Measurements from ENCODE around the gene SOX18. TPM values are rescaled to one million over a fixed set of nuclear protein-coding genes. Genes with fewer than 3 reads are reported as not detected.

Gene SOX18
- total and polyA plus RNA-seq, 2 of the 13 experiments (the other 11 are each of a cell fraction or from before 2014, with no cell fraction given), result 1.6 to 1.9 TPM

DNA sequence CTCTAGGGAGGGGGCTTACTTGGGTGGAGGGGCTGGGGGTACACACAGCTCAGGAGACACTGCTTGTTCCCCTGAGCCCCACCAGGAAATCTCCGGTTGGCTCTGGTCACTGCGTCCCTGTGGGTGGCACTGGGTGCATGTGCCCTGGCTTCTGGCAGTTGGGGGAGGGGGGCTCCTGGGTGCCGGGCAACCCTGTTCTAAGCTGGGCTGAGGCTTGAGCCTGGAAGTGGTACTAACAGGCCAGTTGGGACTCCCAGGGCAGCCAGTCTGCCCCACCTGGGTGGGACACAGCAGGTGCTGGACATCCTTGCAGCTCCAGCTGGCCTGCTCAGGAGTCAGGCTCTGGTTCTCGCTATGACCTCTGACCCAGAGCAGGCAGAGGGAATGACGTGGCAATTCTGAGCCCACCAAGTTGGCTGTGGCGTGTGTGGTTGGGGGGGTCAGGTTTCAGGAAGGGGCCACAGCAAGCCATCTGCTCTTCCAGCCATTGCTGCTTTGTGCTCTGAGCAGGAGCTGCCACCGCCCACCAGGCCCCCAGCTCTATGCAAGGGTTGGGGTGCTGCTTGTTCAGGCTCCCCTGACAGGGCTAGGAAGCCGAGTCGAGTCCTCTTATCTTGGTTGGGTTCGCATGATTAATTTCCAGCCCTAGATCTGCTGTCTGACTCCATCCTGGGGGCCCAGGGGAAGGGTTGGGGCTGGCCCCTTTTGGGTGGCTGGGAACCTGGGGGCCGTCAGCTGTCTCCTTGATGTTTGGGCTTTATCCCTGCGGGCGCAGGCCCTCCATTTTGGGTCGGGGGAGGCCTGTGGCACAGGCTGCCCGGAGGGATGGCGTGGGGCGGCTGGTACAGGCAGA, 12.9 kb downstream of the SOX18 start (continued):
- TF ChIP-seq, protein P1, sequence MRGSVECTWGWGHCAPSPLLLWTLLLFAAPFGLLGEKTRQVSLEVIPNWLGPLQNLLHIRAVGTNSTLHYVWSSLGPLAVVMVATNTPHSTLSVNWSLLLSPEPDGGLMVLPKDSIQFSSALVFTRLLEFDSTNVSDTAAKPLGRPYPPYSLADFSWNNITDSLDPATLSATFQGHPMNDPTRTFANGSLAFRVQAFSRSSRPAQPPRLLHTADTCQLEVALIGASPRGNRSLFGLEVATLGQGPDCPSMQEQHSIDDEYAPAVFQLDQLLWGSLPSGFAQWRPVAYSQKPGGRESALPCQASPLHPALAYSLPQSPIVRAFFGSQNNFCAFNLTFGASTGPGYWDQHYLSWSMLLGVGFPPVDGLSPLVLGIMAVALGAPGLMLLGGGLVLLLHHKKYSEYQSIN (CRISPR knock-in tag; IDR thresholded peaks at IDR 0.05; ENCODE audit: borderline replicate concordance), result no peak
- TF ChIP-seq, protein P2, sequence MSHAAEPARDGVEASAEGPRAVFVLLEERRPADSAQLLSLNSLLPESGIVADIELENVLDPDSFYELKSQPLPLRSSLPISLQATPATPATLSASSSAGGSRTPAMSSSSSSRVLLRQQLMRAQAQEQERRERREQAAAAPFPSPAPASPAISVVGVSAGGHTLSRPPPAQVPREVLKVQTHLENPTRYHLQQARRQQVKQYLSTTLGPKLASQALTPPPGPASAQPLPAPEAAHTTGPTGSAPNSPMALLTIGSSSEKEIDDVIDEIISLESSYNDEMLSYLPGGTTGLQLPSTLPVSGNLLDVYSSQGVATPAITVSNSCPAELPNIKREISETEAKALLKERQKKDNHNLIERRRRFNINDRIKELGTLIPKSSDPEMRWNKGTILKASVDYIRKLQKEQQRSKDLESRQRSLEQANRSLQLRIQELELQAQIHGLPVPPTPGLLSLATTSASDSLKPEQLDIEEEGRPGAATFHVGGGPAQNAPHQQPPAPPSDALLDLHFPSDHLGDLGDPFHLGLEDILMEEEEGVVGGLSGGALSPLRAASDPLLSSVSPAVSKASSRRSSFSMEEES (CRISPR knock-in tag; IDR thresholded peaks at IDR 0.05), result no peak
- TF ChIP-seq, protein P3, sequence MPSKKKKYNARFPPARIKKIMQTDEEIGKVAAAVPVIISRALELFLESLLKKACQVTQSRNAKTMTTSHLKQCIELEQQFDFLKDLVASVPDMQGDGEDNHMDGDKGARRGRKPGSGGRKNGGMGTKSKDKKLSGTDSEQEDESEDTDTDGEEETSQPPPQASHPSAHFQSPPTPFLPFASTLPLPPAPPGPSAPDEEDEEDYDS (CRISPR knock-in tag; IDR thresholded peaks at IDR 0.05), result 0 out of 2 replicates have a peak, but pooled peaks have one; percentile 36
- TF ChIP-seq CSRNP1 (CRISPR knock-in tag; IDR thresholded peaks at IDR 0.05), result peak; percentile 48
- no peak; the same call in 1 of the 2 replicates for TF ChIP-seq FOXA3 (CRISPR knock-in tag; IDR thresholded peaks at IDR 0.05)
- TF ChIP-seq NRL (CRISPR knock-in tag; IDR thresholded peaks at IDR 0.05; ENCODE audit: borderline replicate concordance), result no peak
- no peak; the same call in 1 of the 2 replicates for TF ChIP-seq ZNF225 (CRISPR knock-in tag; IDR thresholded peaks at IDR 0.05)
- no peak for TF ChIP-seq ZNF280B (CRISPR knock-in tag; IDR thresholded peaks at IDR 0.05; ENCODE audit: borderline replicate concordance)
- TF ChIP-seq, protein P4, sequence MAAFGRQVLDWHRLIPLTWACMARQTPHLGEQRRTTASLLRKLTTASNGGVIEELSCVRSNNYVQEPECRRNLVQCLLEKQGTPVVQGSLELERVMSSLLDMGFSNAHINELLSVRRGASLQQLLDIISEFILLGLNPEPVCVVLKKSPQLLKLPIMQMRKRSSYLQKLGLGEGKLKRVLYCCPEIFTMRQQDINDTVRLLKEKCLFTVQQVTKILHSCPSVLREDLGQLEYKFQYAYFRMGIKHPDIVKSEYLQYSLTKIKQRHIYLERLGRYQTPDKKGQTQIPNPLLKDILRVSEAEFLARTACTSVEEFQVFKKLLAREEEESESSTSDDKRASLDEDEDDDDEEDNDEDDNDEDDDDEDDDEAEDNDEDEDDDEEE (CRISPR knock-in tag; IDR thresholded peaks at IDR 0.05), result peak; percentile 96; the same call in 1 of the 2 replicates
- TF ChIP-seq MYC (CRISPR knock-in tag; IDR thresholded peaks at IDR 0.05; ENCODE audit: borderline replicate concordance), result no peak; the same call in 1 of the 2 replicates
- peak; percentile 97 for TF ChIP-seq NR2C2 (CRISPR knock-in tag; IDR thresholded peaks at IDR 0.05; ENCODE audit: borderline replicate concordance)
- TF ChIP-seq PTBP1 (IDR thresholded peaks at IDR 0.05; ENCODE audit: low read depth, low read length, poor library complexity, severe bottlenecking), result no peak
- TF ChIP-seq ZIK1 (CRISPR knock-in tag; IDR thresholded peaks at IDR 0.05; ENCODE audit: borderline replicate concordance, low read depth), result no peak
- TF ChIP-seq, protein P5, sequence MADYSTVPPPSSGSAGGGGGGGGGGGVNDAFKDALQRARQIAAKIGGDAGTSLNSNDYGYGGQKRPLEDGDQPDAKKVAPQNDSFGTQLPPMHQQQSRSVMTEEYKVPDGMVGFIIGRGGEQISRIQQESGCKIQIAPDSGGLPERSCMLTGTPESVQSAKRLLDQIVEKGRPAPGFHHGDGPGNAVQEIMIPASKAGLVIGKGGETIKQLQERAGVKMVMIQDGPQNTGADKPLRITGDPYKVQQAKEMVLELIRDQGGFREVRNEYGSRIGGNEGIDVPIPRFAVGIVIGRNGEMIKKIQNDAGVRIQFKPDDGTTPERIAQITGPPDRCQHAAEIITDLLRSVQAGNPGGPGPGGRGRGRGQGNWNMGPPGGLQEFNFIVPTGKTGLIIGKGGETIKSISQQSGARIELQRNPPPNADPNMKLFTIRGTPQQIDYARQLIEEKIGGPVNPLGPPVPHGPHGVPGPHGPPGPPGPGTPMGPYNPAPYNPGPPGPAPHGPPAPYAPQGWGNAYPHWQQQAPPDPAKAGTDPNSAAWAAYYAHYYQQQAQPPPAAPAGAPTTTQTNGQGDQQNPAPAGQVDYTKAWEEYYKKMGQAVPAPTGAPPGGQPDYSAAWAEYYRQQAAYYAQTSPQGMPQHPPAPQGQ (CRISPR knock-in tag; IDR thresholded peaks at IDR 0.05; ENCODE audit: borderline replicate concordance), result no peak
- TF ChIP-seq CBX5 (CRISPR knock-in tag; IDR thresholded peaks at IDR 0.05; ENCODE audit: borderline replicate concordance), result 0 out of 2 replicates have a peak, but pooled peaks have one; percentile 67

All from HepG2 (cell line).